Measurements from ENCODE around the gene NADK2.

Gene NADK2

DNA sequence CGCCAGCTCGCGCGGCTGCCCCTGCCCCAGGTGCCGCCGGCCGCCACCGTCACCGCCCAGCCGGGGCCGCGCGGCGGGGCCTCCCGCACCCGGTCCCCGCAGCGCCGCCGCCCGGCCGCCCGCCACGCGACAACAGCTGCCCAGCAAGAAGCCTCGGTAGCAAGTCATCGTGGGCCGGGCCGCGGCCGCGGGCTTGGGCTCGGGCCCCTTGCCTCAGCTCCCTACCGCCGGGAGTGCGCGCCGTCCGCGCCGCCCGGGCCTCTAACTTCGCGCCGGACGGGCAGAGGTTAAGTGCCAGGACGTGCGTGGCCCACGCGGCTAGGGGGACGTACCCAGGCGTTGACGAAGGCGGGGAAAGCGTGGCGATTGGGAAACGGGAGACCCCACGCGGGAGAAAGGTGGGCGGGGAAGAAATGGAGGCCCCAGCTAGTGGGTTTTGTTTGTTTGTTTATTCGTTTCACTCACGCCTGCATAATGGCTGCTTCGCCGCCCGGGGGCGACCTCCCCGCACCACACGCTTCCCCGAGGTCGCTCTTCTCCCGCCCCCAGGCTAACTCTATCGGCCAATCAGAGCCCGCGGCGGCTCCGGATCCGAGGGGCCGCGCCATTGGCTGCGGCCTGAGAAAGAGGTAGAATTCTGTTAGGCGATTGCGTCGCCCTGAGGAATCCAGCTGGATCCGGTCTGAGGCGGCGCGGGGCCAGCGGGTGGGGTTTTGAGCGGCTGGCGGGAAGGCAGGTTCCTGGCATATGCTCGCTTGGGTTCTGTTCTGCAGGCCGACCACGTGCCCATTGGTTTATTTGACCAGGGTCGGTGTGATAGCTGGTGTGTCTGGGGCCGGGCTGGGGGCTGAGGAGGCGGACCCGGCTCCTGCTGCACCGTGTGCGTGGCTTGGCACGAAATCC is at the start of gene NADK2 (continued):
- TF ChIP-seq, protein P1, sequence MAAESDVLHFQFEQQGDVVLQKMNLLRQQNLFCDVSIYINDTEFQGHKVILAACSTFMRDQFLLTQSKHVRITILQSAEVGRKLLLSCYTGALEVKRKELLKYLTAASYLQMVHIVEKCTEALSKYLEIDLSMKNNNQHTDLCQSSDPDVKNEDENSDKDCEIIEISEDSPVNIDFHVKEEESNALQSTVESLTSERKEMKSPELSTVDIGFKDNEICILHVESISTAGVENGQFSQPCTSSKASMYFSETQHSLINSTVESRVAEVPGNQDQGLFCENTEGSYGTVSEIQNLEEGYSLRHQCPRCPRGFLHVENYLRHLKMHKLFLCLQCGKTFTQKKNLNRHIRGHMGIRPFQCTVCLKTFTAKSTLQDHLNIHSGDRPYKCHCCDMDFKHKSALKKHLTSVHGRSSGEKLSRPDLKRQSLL (tag by site-specific recombination; IDR thresholded peaks at IDR 0.05), result no peak
- TF ChIP-seq, protein P2, sequence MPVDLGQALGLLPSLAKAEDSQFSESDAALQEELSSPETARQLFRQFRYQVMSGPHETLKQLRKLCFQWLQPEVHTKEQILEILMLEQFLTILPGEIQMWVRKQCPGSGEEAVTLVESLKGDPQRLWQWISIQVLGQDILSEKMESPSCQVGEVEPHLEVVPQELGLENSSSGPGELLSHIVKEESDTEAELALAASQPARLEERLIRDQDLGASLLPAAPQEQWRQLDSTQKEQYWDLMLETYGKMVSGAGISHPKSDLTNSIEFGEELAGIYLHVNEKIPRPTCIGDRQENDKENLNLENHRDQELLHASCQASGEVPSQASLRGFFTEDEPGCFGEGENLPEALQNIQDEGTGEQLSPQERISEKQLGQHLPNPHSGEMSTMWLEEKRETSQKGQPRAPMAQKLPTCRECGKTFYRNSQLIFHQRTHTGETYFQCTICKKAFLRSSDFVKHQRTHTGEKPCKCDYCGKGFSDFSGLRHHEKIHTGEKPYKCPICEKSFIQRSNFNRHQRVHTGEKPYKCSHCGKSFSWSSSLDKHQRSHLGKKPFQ (tag by site-specific recombination; IDR thresholded peaks at IDR 0.05), result 0 out of 2 replicates have a peak, but pooled peaks have one; percentile 44
- TF ChIP-seq ZBTB17 (tag by site-specific recombination; IDR thresholded peaks at IDR 0.05), result peak; percentile 75
- TF ChIP-seq REPIN1 (tag by site-specific recombination; IDR thresholded peaks at IDR 0.05; ENCODE audit: low read depth), result 0 out of 2 replicates have a peak, but pooled peaks have one; percentile 10
- TF ChIP-seq ZNF561 (tag by site-specific recombination; IDR thresholded peaks at IDR 0.05; ENCODE audit: borderline replicate concordance), result peak; percentile 77; the same call in 1 of the 2 replicates
- TF ChIP-seq, protein P3, sequence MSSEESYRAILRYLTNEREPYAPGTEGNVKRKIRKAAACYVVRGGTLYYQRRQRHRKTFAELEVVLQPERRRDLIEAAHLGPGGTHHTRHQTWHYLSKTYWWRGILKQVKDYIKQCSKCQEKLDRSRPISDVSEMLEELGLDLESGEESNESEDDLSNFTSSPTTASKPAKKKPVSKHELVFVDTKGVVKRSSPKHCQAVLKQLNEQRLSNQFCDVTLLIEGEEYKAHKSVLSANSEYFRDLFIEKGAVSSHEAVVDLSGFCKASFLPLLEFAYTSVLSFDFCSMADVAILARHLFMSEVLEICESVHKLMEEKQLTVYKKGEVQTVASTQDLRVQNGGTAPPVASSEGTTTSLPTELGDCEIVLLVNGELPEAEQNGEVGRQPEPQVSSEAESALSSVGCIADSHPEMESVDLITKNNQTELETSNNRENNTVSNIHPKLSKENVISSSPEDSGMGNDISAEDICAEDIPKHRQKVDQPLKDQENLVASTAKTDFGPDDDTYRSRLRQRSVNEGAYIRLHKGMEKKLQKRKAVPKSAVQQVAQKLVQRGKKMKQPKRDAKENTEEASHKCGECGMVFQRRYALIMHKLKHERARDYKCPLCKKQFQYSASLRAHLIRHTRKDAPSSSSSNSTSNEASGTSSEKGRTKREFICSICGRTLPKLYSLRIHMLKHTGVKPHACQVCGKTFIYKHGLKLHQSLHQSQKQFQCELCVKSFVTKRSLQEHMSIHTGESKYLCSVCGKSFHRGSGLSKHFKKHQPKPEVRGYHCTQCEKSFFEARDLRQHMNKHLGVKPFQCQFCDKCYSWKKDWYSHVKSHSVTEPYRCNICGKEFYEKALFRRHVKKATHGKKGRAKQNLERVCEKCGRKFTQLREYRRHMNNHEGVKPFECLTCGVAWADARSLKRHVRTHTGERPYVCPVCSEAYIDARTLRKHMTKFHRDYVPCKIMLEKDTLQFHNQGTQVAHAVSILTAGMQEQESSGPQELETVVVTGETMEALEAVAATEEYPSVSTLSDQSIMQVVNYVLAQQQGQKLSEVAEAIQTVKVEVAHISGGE (tag by site-specific recombination; conservative IDR thresholded peaks at IDR 0.05; ENCODE audit: low read depth), result peak; percentile 27; the same call in 1 of the 2 replicates
- TF ChIP-seq, protein P4, sequence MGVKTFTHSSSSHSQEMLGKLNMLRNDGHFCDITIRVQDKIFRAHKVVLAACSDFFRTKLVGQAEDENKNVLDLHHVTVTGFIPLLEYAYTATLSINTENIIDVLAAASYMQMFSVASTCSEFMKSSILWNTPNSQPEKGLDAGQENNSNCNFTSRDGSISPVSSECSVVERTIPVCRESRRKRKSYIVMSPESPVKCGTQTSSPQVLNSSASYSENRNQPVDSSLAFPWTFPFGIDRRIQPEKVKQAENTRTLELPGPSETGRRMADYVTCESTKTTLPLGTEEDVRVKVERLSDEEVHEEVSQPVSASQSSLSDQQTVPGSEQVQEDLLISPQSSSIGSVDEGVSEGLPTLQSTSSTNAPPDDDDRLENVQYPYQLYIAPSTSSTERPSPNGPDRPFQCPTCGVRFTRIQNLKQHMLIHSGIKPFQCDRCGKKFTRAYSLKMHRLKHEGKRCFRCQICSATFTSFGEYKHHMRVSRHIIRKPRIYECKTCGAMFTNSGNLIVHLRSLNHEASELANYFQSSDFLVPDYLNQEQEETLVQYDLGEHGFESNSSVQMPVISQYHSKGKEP (tag by site-specific recombination; IDR thresholded peaks at IDR 0.05), result 0 out of 2 replicates have a peak, but pooled peaks have one; percentile 44
- TF ChIP-seq GLIS1 (tag by site-specific recombination; IDR thresholded peaks at IDR 0.05), result peak; percentile 92
- peak; percentile 27; the same call in 1 of the 2 replicates for TF ChIP-seq WT1 (tag by site-specific recombination; IDR thresholded peaks at IDR 0.05)
- TF ChIP-seq, protein P5, sequence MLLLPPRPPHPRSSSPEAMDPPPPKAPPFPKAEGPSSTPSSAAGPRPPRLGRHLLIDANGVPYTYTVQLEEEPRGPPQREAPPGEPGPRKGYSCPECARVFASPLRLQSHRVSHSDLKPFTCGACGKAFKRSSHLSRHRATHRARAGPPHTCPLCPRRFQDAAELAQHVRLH (tag by site-specific recombination; IDR thresholded peaks at IDR 0.05), result peak; percentile 88
- no peak for TF ChIP-seq ZNF121 (tag by site-specific recombination; IDR thresholded peaks at IDR 0.05)
- 0 out of 2 replicates have a peak, but pooled peaks have one; percentile 37 for TF ChIP-seq ZNF558 (tag by site-specific recombination; IDR thresholded peaks at IDR 0.05)
- TF ChIP-seq, protein P6, sequence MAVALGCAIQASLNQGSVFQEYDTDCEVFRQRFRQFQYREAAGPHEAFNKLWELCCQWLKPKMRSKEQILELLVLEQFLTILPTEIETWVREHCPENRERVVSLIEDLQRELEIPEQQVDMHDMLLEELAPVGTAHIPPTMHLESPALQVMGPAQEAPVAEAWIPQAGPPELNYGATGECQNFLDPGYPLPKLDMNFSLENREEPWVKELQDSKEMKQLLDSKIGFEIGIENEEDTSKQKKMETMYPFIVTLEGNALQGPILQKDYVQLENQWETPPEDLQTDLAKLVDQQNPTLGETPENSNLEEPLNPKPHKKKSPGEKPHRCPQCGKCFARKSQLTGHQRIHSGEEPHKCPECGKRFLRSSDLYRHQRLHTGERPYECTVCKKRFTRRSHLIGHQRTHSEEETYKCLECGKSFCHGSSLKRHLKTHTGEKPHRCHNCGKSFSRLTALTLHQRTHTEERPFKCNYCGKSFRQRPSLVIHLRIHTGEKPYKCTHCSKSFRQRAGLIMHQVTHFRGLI (tag by site-specific recombination; IDR thresholded peaks at IDR 0.05), result peak; percentile 28
- peak; percentile 86 for TF ChIP-seq ZFP69B (tag by site-specific recombination; IDR thresholded peaks at IDR 0.05)
- peak; percentile 9; the same call in 1 of the 2 replicates for TF ChIP-seq IKZF3 (tag by site-specific recombination; IDR thresholded peaks at IDR 0.05)
- TF ChIP-seq ZBTB7A (tag by site-specific recombination; IDR thresholded peaks at IDR 0.05; ENCODE audit: low read depth), result peak; percentile 92
- TF ChIP-seq KLF16 (tag by site-specific recombination; IDR thresholded peaks at IDR 0.05), result peak; percentile 45
- no peak for TF ChIP-seq RBAK (tag by site-specific recombination; IDR thresholded peaks at IDR 0.05)
- TF ChIP-seq, protein P7, sequence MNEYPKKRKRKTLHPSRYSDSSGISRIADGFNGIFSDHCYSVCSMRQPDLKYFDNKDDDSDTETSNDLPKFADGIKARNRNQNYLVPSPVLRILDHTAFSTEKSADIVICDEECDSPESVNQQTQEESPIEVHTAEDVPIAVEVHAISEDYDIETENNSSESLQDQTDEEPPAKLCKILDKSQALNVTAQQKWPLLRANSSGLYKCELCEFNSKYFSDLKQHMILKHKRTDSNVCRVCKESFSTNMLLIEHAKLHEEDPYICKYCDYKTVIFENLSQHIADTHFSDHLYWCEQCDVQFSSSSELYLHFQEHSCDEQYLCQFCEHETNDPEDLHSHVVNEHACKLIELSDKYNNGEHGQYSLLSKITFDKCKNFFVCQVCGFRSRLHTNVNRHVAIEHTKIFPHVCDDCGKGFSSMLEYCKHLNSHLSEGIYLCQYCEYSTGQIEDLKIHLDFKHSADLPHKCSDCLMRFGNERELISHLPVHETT (tag by site-specific recombination; IDR thresholded peaks at IDR 0.05), result no peak; the same call in 1 of the 2 replicates
- TF ChIP-seq ZNF548 (tag by site-specific recombination; IDR thresholded peaks at IDR 0.05), result peak; percentile 52; the same call in 1 of the 2 replicates
- peak; percentile 88 for TF ChIP-seq YY1 (tag by site-specific recombination; IDR thresholded peaks at IDR 0.05)
- 0 out of 2 replicates have a peak, but pooled peaks have one; percentile 24 for TF ChIP-seq ZFP37 (tag by site-specific recombination; IDR thresholded peaks at IDR 0.05)
- TF ChIP-seq, protein P8, sequence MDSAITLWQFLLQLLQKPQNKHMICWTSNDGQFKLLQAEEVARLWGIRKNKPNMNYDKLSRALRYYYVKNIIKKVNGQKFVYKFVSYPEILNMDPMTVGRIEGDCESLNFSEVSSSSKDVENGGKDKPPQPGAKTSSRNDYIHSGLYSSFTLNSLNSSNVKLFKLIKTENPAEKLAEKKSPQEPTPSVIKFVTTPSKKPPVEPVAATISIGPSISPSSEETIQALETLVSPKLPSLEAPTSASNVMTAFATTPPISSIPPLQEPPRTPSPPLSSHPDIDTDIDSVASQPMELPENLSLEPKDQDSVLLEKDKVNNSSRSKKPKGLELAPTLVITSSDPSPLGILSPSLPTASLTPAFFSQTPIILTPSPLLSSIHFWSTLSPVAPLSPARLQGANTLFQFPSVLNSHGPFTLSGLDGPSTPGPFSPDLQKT (IDR thresholded peaks at IDR 0.05; ENCODE audit: borderline replicate concordance, low read depth, low read length), result no peak
- TF ChIP-seq ZNF202 (tag by site-specific recombination; IDR thresholded peaks at IDR 0.05; ENCODE audit: borderline replicate concordance), result peak; percentile 48; the same call in 1 of the 2 replicates
